ENCODE measurements around the gene RNMT.

RNMT gene

DNA sequence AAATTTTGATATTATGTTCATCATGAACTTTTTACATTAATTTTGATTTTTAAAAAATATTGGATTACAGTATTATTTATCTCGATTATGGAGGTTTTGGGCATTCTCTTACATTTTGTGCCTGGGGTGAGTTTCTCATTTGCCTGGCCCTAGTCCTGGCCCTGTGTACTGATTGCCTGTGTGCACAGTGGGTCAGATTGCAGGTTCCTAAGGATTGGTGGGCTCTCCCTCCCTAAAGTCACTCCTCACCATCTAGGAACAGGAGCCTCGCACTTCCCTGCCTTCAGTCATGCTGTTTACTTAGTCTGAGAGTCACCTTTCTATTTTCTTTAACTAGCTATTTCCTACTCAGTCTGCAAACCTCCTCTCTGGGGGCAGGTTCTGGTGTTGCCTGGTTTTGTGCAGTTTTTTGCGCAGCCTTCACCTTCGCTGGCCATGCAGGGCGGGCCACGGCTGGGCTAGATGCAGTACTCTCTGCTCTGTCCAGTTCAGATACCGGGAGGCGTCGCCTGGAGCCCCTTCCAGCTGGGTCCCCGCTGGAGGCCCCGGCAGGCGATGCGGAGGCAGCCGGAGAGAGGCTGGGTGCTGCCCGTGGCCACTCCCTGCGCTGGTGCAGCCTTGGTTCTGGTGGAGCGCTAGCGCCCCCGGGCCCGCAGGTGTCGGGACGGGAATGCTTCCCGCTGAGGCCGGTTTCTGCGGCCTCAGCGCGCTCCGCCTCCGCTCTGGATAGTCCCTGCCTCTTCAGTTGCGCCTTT, 74.2 kb downstream of the RNMT start:
- peak; percentile 57 for DNase-seq
- peak overlapping the region; percentile 72 for H2AFZ ChIP-seq (ENCODE audit: low read length)

GRCh38 chr18:13801260-13801601, 74.8 kb downstream of the RNMT start:
- H3K9me2 ChIP-seq (replicated peaks; ENCODE audit: insufficient read depth, low read length) = no peaks in the 10 kb centered on the region
- peak overlapping the region; percentile 46 for H3K4me3 ChIP-seq (ENCODE audit: low read length)
- peak overlapping the region; percentile 72; the same call in 1 of the 2 replicates for H3K4me2 ChIP-seq (ENCODE audit: low read depth, low read length)
- peak overlapping the region; percentile 72 for H2AFZ ChIP-seq (ENCODE audit: low read length)
- no peak for DNase-seq
- H3K79me2 ChIP-seq (ENCODE audit: low read length) = no peaks in the 10 kb centered on the region
- no peak overlapping the region; the same call in 1 of the 2 replicates for H3K9ac ChIP-seq (ENCODE audit: low read length)
- H3K36me3 ChIP-seq (replicated peaks; ENCODE audit: insufficient read depth, low read length) = no peaks in the 10 kb centered on the region
- no peaks in the 10 kb centered on the region for H4K20me1 ChIP-seq (ENCODE audit: insufficient read depth, low read length)
- 0 out of 2 replicates have a peak, but pooled peaks cover 7% of the 10 kb centered on the region for H3K4me1 ChIP-seq (ENCODE audit: low read length)
- no peak overlapping the region for H3K27ac ChIP-seq (ENCODE audit: low read length)
- TF ChIP-seq EZH2 (optimal IDR thresholded peaks at IDR 0.05; ENCODE audit: low read depth, low read length) (no peak), EZH2phosphoT487 (IDR thresholded peaks at IDR 0.05; ENCODE audit: low read length) (no peak)
- TF ChIP-seq, protein P1, sequence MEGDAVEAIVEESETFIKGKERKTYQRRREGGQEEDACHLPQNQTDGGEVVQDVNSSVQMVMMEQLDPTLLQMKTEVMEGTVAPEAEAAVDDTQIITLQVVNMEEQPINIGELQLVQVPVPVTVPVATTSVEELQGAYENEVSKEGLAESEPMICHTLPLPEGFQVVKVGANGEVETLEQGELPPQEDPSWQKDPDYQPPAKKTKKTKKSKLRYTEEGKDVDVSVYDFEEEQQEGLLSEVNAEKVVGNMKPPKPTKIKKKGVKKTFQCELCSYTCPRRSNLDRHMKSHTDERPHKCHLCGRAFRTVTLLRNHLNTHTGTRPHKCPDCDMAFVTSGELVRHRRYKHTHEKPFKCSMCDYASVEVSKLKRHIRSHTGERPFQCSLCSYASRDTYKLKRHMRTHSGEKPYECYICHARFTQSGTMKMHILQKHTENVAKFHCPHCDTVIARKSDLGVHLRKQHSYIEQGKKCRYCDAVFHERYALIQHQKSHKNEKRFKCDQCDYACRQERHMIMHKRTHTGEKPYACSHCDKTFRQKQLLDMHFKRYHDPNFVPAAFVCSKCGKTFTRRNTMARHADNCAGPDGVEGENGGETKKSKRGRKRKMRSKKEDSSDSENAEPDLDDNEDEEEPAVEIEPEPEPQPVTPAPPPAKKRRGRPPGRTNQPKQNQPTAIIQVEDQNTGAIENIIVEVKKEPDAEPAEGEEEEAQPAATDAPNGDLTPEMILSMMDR (IDR thresholded peaks at IDR 0.05; ENCODE audit: low read length) = no peak
- no peaks in the 10 kb centered on the region for H3F3A ChIP-seq (ENCODE audit: insufficient read depth, low read length)
- no peaks in the 10 kb centered on the region for H3K27me3 ChIP-seq (replicated peaks; ENCODE audit: insufficient read depth, low read length)
- no peaks in the 10 kb centered on the region for H3K9me3 ChIP-seq (replicated peaks; ENCODE audit: insufficient read depth, low read length)

More for the DNA sequence above, 74.2 kb downstream of the RNMT start:
- no peaks in the 10 kb centered on the region for H3K9me2 ChIP-seq (replicated peaks; ENCODE audit: insufficient read depth, low read length)
- peak overlapping the region; percentile 72 for H3K4me2 ChIP-seq (ENCODE audit: low read depth, low read length)
- H4K20me1 ChIP-seq (ENCODE audit: insufficient read depth, low read length) = no peaks in the 10 kb centered on the region
- H3K27me3 ChIP-seq (replicated peaks; ENCODE audit: insufficient read depth, low read length) = no peaks in the 10 kb centered on the region
- no peaks in the 10 kb centered on the region for H3K9me3 ChIP-seq (replicated peaks; ENCODE audit: insufficient read depth, low read length)
- no peak for TF ChIP-seq EZH2 (optimal IDR thresholded peaks at IDR 0.05; ENCODE audit: low read depth, low read length)
- TF ChIP-seq, protein P1 (IDR thresholded peaks at IDR 0.05; ENCODE audit: low read length) = peak; percentile 45
- no peak for TF ChIP-seq EZH2phosphoT487 (IDR thresholded peaks at IDR 0.05; ENCODE audit: low read length)
- H3K27ac ChIP-seq (ENCODE audit: low read length) = no peak overlapping the region
- H3K36me3 ChIP-seq (replicated peaks; ENCODE audit: insufficient read depth, low read length) = no peaks in the 10 kb centered on the region
- H3K4me1 ChIP-seq (ENCODE audit: low read length) = 0 out of 2 replicates have a peak, but pooled peaks cover 7% of the 10 kb centered on the region
- no peaks in the 10 kb centered on the region for H3K79me2 ChIP-seq (ENCODE audit: low read length)
- peak overlapping the region; percentile 46 for H3K4me3 ChIP-seq (ENCODE audit: low read length)
- no peaks in the 10 kb centered on the region for H3F3A ChIP-seq (ENCODE audit: insufficient read depth, low read length)
- H3K9ac ChIP-seq (ENCODE audit: low read length) = no peak overlapping the region

DNA sequence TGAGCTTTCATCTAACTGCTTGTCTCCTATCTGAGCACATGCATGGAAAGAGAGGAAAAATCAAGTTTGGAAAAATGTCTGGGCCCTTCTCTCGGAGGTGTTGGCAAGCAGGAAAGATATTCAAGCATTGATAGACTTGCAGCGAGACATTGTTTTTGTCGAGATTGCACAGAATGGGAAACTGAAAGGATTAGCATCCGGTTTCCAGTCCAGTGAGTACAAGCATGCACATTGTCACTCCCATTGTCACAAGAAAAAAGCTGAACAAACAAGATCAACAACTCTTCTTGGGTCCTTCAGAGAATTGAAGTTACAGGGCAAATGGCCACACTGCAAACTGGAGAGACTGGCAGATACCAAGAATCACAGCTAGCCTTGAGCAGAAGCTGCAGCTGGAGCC, 77.8 kb downstream of the RNMT start:
- TF ChIP-seq EZH2 (optimal IDR thresholded peaks at IDR 0.05; ENCODE audit: low read depth, low read length) = no peak
- TF ChIP-seq EZH2phosphoT487 (IDR thresholded peaks at IDR 0.05; ENCODE audit: low read length) = no peak
- TF ChIP-seq, protein P1 (IDR thresholded peaks at IDR 0.05; ENCODE audit: low read length) = no peak
- H4K20me1 ChIP-seq (ENCODE audit: insufficient read depth, low read length) = no peaks in the 10 kb centered on the region
- no peaks in the 10 kb centered on the region for H3K36me3 ChIP-seq (replicated peaks; ENCODE audit: insufficient read depth, low read length)
- 0 out of 2 replicates have a peak, but pooled peaks cover 7% of the 10 kb centered on the region for H3K4me1 ChIP-seq (ENCODE audit: low read length)
- H2AFZ ChIP-seq (ENCODE audit: low read length) = peak overlapping the region; percentile 46
- H3K4me2 ChIP-seq (ENCODE audit: low read depth, low read length) = peak overlapping the region; percentile 33
- H3K9me2 ChIP-seq (replicated peaks; ENCODE audit: insufficient read depth, low read length) = no peaks in the 10 kb centered on the region
- H3F3A ChIP-seq (ENCODE audit: insufficient read depth, low read length) = no peaks in the 10 kb centered on the region
- H3K79me2 ChIP-seq (ENCODE audit: low read length) = no peaks in the 10 kb centered on the region
- DNase-seq = peak; percentile 23
- no peak overlapping the region for H3K4me3 ChIP-seq (ENCODE audit: low read length)
- no peak overlapping the region for H3K9ac ChIP-seq (ENCODE audit: low read length)
- no peaks in the 10 kb centered on the region for H3K9me3 ChIP-seq (replicated peaks; ENCODE audit: insufficient read depth, low read length)
- H3K27ac ChIP-seq (ENCODE audit: low read length) = no peak overlapping the region
- no peaks in the 10 kb centered on the region for H3K27me3 ChIP-seq (replicated peaks; ENCODE audit: insufficient read depth, low read length)
